ENCODE results near the gene CTXN2.

The CTXN2 gene

GRCh38 chr15:48182749-48183148, 8.7 kb upstream of the CTXN2 start:
- H3K4me3 ChIP-seq (ENCODE audit: low read length): no peak overlapping the region
- no peak for TF ChIP-seq ZNF274 (IDR thresholded peaks at IDR 0.05; ENCODE audit: low read depth, low read length)

DNA sequence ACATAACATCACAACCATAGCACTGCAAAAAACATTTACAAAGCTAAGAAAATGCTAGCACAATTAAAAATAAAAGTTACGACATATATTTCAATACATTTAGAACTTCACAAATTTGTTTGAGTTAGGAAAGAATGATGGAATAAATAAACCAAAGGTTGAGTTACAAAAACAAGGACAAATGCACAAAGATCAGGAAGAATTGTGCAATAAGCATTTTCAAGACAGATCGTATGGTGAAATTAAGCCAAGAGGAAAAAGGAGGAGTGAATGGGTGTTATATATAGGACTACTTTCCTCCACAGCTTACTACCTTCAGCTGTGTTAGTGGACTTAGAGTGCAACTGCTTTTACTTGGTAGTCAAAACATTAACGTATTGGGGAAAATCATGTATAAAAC, 5.9 kb upstream of the CTXN2 start:
- H3K4me3 ChIP-seq (ENCODE audit: low read length): no peak overlapping the region
- TF ChIP-seq ZNF274 (IDR thresholded peaks at IDR 0.05; ENCODE audit: low read depth, low read length): no peak

DNA sequence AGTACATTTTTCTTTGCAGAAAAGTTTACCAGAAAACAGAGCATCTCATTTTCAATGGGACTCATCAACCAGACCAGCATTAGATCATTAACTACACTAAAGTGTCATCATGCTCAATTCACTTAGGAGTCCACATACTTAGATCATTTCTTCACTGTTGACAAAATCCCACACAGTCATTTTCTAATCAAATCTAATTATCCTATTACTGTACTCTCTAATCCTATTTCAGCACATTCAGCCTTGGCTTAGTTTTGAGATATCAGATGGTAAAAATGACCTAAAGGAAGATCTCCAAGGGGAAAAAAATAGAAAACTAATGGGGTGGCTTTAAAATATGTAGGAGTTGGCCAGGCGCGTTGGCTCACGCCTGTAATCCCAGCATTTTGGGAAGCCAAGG, 5.2 kb upstream of the CTXN2 start:
- H3K4me3 ChIP-seq (ENCODE audit: low read length): no peak overlapping the region
- no peak for TF ChIP-seq ZNF274 (IDR thresholded peaks at IDR 0.05; ENCODE audit: low read depth, low read length)

DNA sequence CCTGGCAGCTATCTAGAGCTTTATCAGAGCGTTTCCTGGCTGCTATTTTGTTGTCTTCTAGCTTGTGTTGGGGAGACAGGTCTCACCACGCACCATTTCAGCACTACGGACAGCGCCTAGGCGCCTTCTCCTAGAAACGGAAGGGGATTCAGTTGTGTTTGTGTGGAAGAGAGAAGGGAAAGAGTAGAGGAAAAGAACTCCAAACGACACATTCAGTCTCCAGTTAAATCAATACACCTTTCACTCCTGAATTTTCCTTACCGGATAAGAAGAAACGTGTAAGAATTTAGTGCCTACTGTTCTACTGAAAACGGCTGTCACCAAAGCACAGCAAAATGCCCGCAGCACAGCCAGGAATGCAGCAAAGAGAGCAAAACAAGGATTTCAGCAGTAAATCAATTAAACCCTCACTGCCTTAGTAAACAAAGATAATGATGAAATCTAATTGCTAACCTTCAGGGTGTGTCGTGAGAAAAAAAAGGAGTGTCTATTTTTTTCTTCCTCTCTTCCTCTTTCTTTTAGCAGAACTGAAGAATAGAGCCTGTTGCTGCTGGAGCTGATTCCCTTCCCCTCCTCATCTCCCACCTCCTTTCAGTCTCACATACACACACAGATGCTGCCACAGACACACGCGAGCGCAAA, 412 bp upstream of the CTXN2 start:
- TF ChIP-seq ZNF274 (IDR thresholded peaks at IDR 0.05; ENCODE audit: low read depth, low read length): no peak
- H3K4me3 ChIP-seq (ENCODE audit: low read length): no peak overlapping the region

GRCh38 chr15:48202068-48202467, 10.6 kb downstream of the CTXN2 start:
- no peak for TF ChIP-seq ZNF274 (IDR thresholded peaks at IDR 0.05; ENCODE audit: low read depth, low read length)
- no peak overlapping the region for H3K4me3 ChIP-seq (ENCODE audit: low read length)

DNA sequence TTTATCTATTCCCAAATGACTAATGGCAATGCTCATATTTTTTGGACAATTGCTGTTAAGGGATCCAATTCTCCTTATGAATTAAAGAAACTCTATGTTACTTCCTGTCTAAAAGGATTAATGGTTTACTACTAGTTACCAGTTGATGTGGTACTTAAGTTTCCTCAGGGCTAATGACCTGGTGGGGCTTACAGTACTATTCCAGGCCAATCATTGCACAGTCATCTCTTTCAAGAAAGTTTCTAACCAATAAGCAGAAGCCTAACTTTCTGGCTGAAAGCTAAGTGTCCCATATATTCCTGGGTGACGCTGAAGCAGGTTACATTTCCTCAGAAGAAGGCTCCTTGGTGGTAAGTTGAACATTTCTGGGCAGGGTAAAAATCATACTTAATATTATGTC, 14.5 kb downstream of the CTXN2 start, which contains the start of gene SLC12A1:
TSS of gene SLC12A1 (plus strand) at position 322 of the 400 bp plus-strand sequence. CDS start 1,418 bp downstream, outside the sequence.
- no peak within 1 kb of the TSS for H3K4me3 ChIP-seq (ENCODE audit: low read length)
- TF ChIP-seq ZNF274 (IDR thresholded peaks at IDR 0.05; ENCODE audit: low read depth, low read length): no peak

DNA sequence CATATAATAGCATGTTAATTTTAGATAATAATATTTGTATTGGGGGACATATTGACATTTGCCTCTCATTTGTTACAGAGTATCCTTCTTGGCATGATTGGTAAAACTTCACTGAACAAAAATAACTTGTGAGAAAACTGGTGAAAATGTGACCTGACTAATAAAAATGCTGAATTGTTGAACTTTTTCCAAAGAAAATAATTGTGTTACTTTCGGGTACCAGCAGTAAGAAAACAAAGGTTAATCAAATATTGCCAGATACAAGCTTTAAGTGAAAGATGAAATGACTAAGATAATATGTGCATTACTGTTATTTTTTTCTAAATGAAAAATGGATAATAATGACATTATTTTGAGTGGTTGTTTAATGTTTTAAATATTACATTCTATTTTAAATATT, 29.8 kb downstream of the CTXN2 start:
- TF ChIP-seq ZNF274 (IDR thresholded peaks at IDR 0.05; ENCODE audit: low read depth, low read length): no peak
- H3K4me3 ChIP-seq (ENCODE audit: low read length): no peak overlapping the region

DNA sequence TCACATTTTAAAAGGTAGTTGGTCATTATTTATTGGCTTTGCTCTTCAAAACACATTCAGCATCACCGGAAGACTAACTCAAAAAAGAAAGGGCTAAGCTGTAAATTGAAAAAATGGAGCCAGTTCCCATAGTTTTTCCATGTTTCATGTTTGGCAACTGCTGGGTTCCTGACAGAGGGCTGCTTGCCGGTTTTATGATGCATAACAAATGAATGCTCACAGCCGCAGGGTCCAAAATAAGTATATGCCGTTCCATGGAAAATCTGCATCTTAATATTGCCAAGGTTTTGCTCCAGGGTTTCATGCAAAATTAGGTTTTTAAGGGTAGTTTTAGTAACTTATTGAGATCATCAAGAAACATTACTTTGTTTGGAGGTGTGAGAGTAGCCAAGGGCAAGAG, 30.4 kb downstream of the CTXN2 start:
- no peak for TF ChIP-seq ZNF274 (IDR thresholded peaks at IDR 0.05; ENCODE audit: low read depth, low read length)
- H3K4me3 ChIP-seq (ENCODE audit: low read length): no peak overlapping the region

DNA sequence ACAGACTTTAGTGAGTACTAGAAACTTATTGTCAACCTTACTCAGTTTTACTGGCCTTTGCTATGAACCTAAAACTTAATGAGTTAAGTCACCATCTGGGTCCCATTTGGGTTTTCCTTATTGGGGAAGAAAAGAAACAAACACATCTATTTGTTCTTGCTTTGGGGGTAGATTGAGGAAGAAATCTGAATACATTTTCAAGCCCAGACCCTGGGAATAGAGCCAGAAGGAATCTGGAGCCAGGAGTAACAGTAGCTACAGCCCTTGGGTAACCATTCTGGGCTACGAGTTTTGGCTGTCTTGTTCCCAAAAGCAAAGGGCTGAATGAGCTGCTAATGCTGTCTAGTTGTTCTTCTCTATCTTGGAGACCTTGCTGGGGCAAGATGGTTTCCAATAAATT, 31.2 kb downstream of the CTXN2 start:
- H3K4me3 ChIP-seq (ENCODE audit: low read length): no peak overlapping the region
- no peak for TF ChIP-seq ZNF274 (IDR thresholded peaks at IDR 0.05; ENCODE audit: low read depth, low read length)

DNA sequence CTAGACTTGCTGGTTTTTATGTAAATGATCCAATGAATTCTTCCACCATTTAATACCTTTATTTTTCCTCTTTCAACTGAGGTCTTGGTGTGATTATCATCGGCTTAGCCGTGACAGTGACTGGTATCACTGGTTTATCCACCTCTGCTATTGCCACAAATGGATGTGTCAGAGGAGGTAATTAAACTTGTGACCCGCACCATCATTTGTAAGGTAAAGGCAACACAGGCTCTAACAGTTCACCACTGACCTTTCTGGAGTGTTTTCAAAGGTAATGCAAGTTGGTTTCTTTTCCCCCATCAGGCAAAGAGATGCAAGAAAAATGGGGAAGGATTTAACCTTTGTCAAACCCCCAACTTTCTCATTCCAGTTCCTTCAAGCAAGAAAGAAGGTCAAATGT, 34.3 kb downstream of the CTXN2 start:
- H3K4me3 ChIP-seq (ENCODE audit: low read length): no peak overlapping the region
- no peak for TF ChIP-seq ZNF274 (IDR thresholded peaks at IDR 0.05; ENCODE audit: low read depth, low read length)

- no peak for TF ChIP-seq ZNF274 (IDR thresholded peaks at IDR 0.05; ENCODE audit: low read depth, low read length)
- H3K4me3 ChIP-seq (ENCODE audit: low read length): no peak overlapping the region
Observed at GRCh38 chr15:48230498-48230897, 39.0 kb downstream of the CTXN2 start.

- TF ChIP-seq ZNF274 (IDR thresholded peaks at IDR 0.05; ENCODE audit: low read depth, low read length): no peak
- H3K4me3 ChIP-seq (ENCODE audit: low read length): no peak overlapping the region
Observed at GRCh38 chr15:48233246-48233645, 41.8 kb downstream of the CTXN2 start.

GRCh38 chr15:48239334-48239733, 47.9 kb downstream of the CTXN2 start:
- no peak overlapping the region for H3K4me3 ChIP-seq (ENCODE audit: low read length)
- TF ChIP-seq ZNF274 (IDR thresholded peaks at IDR 0.05; ENCODE audit: low read depth, low read length): no peak

GRCh38 chr15:48242015-48242414, 50.5 kb downstream of the CTXN2 start:
- no peak for TF ChIP-seq ZNF274 (IDR thresholded peaks at IDR 0.05; ENCODE audit: low read depth, low read length)
- H3K4me3 ChIP-seq (ENCODE audit: low read length): no peak overlapping the region

- TF ChIP-seq ZNF274 (IDR thresholded peaks at IDR 0.05; ENCODE audit: low read depth, low read length): no peak
- no peak overlapping the region for H3K4me3 ChIP-seq (ENCODE audit: low read length)
Observed at GRCh38 chr15:48242535-48242934, 51.1 kb downstream of the CTXN2 start.

DNA sequence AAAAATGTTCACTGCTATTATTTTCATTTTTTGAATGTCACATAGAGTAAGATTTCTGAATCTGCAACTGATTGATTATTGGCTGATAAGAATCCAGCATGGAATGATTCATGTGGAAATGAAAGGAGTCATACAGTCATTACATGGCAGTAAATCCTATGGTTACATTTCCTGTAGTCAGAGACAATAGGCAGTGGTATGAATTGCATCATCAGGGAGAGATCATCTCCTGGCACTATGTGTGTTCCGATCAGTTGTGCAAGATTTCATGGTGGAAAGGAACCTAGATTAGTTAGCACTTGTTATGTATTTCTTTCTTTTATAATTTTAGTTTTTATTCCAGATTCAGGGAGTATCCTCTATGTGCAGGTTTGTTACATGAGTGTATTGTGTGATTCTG, 53.5 kb downstream of the CTXN2 start:
- H3K4me3 ChIP-seq (ENCODE audit: low read length): no peak overlapping the region
- TF ChIP-seq ZNF274 (IDR thresholded peaks at IDR 0.05; ENCODE audit: low read depth, low read length): no peak

Data from GM08714 (cell line).